ENCODE measurements around the gene ADAMTSL3. TPM values are rescaled to one million over a fixed set of nuclear protein-coding genes. Genes with fewer than 3 reads are reported as not detected.
"Not testable (repeated sequence)": the region's sequence is repeated elsewhere in the genome, so short reads cannot be mapped to it uniquely, and the experiment has no call there.

ADAMTSL3 gene
- polyA plus RNA-seq, 1 experiment = not detected

DNA sequence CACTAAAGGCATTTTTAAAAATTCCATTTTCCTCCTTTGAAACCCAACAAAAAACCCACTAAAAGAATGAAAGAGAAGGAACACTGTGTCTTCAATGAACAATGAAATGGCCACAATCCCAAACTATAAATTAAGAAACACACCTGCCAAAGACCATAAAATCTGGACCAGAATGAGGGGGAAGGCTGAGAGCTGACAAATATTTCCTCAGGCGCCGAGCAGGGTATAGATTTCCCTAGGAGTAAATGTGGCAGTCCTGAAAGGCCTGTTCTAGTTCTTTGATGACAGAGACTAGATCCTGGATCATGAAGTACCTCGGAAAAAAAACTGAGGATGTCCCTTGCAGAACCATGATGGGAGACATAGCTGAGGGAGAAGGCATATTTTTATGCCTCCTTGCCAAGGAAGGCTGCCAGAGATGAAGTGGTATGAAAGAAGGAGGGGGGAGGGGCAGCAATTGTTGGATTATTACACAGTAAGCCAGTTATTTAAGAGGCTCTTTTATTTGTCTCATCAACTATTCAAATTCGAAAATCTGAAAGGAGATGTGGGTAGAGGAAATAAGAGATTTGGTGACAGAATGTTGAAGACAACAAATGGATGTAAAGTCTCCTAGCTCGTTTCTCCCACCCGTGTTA lies 306.4 kb downstream of the ADAMTSL3 start:
- Histone ChIP-seq H3K36me3 (ENCODE audit: control insufficient read depth, insufficient read depth, low read length) (no peaks in the 10 kb centered on the region), H3K4me3 (ENCODE audit: low read depth, low read length) (no peak overlapping the region), H3K27me3 (ENCODE audit: control insufficient read depth, insufficient read depth, low read length) (no peaks in the 10 kb centered on the region)
- CTCF ChIA-PET = no interaction called here
- POLR2A ChIA-PET = interaction anchor here (0.5 kb wide), 1 partner anchor 11 kb away, joined by 3 read pairs; no protein-coding TSS in a partner anchor
- no peak for DNase-seq (ENCODE audit: low read depth)
- TF ChIP-seq, protein P1, sequence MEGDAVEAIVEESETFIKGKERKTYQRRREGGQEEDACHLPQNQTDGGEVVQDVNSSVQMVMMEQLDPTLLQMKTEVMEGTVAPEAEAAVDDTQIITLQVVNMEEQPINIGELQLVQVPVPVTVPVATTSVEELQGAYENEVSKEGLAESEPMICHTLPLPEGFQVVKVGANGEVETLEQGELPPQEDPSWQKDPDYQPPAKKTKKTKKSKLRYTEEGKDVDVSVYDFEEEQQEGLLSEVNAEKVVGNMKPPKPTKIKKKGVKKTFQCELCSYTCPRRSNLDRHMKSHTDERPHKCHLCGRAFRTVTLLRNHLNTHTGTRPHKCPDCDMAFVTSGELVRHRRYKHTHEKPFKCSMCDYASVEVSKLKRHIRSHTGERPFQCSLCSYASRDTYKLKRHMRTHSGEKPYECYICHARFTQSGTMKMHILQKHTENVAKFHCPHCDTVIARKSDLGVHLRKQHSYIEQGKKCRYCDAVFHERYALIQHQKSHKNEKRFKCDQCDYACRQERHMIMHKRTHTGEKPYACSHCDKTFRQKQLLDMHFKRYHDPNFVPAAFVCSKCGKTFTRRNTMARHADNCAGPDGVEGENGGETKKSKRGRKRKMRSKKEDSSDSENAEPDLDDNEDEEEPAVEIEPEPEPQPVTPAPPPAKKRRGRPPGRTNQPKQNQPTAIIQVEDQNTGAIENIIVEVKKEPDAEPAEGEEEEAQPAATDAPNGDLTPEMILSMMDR (IDR thresholded peaks at IDR 0.05; ENCODE audit: insufficient read depth, low read depth, low read length) = no peak

DNA sequence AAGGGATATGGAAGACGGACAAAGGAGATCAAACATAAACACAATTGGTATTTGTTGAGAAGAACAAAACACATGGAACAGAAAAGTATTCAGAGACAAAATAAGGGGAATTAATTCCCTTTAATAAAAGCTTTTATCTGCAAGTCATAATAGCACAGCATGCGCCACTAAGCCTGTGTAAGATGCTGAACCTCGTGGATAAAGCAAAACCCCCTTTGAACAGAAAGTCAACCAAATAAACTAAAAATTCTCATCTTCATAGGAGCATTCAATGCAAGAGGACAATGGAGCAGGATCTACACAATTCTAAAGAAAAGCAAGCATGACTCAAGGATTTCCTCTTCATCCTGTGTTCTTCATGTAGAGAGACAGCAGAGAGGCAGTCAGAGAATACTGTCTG lies 307.4 kb downstream of the ADAMTSL3 start:
- no peak for DNase-seq (ENCODE audit: low read depth)
- Histone ChIP-seq H3K36me3 (ENCODE audit: control insufficient read depth, insufficient read depth, low read length) (no peaks in the 10 kb centered on the region), H3K27me3 (ENCODE audit: control insufficient read depth, insufficient read depth, low read length) (no peaks in the 10 kb centered on the region), H3K4me3 (ENCODE audit: low read depth, low read length) (no peak overlapping the region)
- CTCF ChIA-PET = no interaction called here
- POLR2A ChIA-PET = no interaction called here
- TF ChIP-seq, protein P1 (IDR thresholded peaks at IDR 0.05; ENCODE audit: insufficient read depth, low read depth, low read length) = no peak

DNA sequence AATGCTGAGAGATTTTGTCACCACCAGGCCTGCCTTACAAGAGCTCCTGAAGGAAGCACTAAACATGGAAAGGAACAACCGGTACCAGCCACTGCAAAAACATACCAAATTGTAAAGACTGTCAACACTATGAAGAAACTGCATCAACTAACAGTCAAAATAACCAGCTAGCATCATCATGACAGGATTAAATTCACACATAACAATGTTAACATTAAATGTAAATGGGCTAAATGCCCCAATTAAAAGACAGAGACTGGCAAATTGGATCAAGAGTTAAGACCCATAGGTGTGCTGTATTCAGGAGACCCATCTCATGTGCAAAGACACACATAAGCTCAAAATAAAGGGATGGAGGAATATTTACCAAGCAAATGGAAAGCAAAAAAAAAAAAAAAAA lies 311.0 kb downstream of the ADAMTSL3 start:
- CTCF ChIA-PET; H3K27me3 ChIP-seq (ENCODE audit: control insufficient read depth, insufficient read depth, low read length); POLR2A ChIA-PET; H3K4me3 ChIP-seq (ENCODE audit: low read depth, low read length); H3K36me3 ChIP-seq (ENCODE audit: control insufficient read depth, insufficient read depth, low read length); DNase-seq (ENCODE audit: low read depth): not testable (repeated sequence)

DNA sequence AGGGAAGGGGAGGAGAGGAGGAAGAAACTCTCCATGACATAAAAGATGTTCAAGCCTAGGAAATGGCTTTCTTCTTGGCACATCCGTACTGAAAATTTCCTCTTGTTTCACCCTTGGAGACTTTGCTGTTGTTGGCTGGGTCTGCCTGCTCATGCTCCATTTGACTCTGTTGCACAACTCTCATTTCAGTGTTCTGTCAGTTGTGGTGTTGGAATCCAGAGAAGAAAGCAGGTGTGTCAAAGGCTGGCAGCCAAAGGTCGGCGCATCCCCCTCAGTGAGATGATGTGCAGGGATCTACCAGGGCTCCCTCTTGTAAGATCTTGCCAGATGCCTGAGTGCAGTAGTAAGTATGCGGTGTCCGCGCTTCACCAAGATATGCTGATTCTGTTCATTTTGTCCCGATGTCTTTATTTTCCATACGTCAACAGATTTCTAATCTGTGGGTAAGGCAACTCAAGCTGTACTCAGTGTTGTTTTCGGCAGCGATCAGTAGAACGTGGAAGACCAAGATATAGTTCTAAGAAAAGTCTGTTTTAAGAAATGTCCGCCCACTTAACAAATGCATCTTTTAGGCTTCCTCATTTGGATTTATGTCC lies 316.5 kb downstream of the ADAMTSL3 start:
- Histone ChIP-seq H3K27me3 (ENCODE audit: control insufficient read depth, insufficient read depth, low read length) (no peaks in the 10 kb centered on the region), H3K36me3 (ENCODE audit: control insufficient read depth, insufficient read depth, low read length) (no peaks in the 10 kb centered on the region), H3K4me3 (ENCODE audit: low read depth, low read length) (no peak overlapping the region)
- TF ChIP-seq, protein P1 (IDR thresholded peaks at IDR 0.05; ENCODE audit: insufficient read depth, low read depth, low read length) = no peak
- CTCF ChIA-PET = no interaction called here
- POLR2A ChIA-PET = no interaction called here
- DNase-seq (ENCODE audit: low read depth) = no peak

DNA sequence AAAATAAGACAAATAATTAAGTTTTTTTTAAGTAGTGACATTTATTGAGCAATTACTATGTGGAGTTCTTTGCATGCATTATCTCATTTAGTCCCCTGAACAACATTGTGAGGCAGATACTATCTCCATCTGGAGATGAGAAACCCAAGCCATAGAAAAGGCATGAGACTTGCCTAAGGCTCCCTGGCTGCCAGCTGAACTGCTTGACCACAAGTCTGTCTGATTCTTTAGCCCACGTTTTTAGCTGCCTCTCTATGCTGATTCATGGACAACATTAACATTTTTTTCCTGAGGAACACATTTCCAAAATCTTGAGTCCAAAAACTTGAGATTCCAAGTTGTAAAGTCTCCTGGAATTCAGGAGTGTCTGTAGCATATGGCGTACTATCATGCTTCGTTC lies 318.1 kb downstream of the ADAMTSL3 start:
- ChIA-PET CTCF (no interaction called here), POLR2A (no interaction called here)
- TF ChIP-seq, protein P1 (IDR thresholded peaks at IDR 0.05; ENCODE audit: insufficient read depth, low read depth, low read length) = no peak
- H3K36me3 ChIP-seq (ENCODE audit: control insufficient read depth, insufficient read depth, low read length) = no peaks in the 10 kb centered on the region
- DNase-seq (ENCODE audit: low read depth) = no peak
- H3K4me3 ChIP-seq (ENCODE audit: low read depth, low read length) = no peak overlapping the region
- H3K27me3 ChIP-seq (ENCODE audit: control insufficient read depth, insufficient read depth, low read length) = no peaks in the 10 kb centered on the region

DNA sequence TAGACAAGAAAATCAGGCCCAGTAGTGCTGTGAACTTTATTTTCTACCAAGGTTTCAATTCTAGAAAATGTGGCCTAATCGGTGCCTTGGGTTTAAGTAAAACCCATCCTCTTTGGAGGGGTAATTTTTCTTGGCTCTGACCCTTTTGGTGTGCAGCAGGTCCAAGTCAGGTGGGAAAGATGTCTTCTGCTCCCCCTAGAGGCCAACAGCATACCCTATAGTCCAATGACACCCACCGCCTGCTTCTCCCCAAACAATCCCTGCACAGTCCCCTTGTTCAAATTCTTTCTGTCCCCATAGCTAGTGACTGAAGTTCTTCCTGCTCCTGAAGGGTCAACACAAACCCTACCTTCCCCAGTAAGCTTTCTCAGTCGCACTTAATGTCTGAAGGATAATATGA lies 319.9 kb downstream of the ADAMTSL3 start:
- ChIA-PET POLR2A (no interaction called here), CTCF (no interaction called here)
- TF ChIP-seq, protein P1 (IDR thresholded peaks at IDR 0.05; ENCODE audit: insufficient read depth, low read depth, low read length) = no peak
- Histone ChIP-seq H3K36me3 (ENCODE audit: control insufficient read depth, insufficient read depth, low read length) (no peaks in the 10 kb centered on the region), H3K4me3 (ENCODE audit: low read depth, low read length) (no peak overlapping the region), H3K27me3 (ENCODE audit: control insufficient read depth, insufficient read depth, low read length) (no peaks in the 10 kb centered on the region)
- no peak for DNase-seq (ENCODE audit: low read depth)

Data from BJ (cell line).